ENCODE measurements around the gene LETMD1. TPM values are rescaled to one million over a fixed set of nuclear protein-coding genes. Genes with fewer than 3 reads are reported as not detected.

The LETMD1 gene
- total and polyA plus RNA-seq, 2 of the 13 experiments (the other 11 are each of a cell fraction or from before 2014, with no cell fraction given), result 43.3 to 87.7 TPM

DNA sequence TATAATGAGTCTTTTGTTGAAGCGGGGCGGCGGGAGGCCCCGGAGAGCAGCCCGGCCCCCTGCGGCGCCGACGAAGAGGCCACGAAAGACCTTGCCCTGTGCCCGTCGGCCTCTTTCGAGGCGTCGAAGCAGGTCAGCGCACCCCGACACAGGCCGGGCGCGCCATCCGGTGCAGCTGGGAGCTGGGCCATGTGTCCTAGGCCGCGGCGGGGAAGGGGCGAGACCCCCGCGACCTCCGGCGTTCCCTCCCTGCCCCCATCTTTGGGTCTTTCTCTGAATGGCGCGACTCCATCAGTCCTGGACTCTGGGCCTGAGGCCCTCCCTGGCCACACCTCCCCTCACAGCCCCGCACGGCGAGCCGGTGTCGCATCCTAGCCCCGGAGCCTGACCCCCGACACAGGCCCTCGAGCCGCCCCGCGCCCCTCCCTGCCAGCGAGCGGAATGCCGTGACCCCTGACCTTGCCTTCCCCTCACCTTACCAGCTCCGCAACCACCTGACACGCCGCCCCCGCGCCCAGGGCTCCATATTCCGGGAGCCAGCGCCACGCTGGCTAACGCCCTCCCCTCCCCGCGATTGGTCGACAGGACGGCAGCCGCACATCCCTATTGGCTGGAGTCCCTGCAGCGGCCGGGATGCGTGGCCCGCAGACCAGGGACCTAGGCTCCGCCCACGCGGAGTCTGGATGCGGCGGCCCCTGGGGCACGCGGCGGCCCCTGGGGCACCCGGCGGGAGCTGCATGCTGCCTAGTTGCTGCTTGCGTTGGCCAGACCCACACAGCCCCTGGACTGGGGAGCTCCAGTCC lies 22.1 kb upstream of the LETMD1 start, which contains the start of gene SLC11A2 (continued):
- TF ChIP-seq AKAP8 (CRISPR knock-in tag; IDR thresholded peaks at IDR 0.05) (no peak), TP53 (CRISPR knock-in tag; conservative IDR thresholded peaks at IDR 0.05) (0 out of 2 replicates have a peak, but pooled peaks have one; percentile 22), ZBTB7B (CRISPR knock-in tag; IDR thresholded peaks at IDR 0.05) (peak; percentile 92), TCF7L2 (IDR thresholded peaks at IDR 0.05; ENCODE audit: low read depth, low read length) (no peak), ZNF253 (CRISPR knock-in tag; IDR thresholded peaks at IDR 0.05; ENCODE audit: borderline replicate concordance) (peak; percentile 81; the same call in 1 of the 2 replicates), BRD4 (CRISPR knock-in tag; IDR thresholded peaks at IDR 0.05) (peak; percentile 98), ATM (IDR thresholded peaks at IDR 0.05; ENCODE audit: borderline replicate concordance) (no peak), PRPF4 (IDR thresholded peaks at IDR 0.05; ENCODE audit: low read depth, low read length, poor library complexity, severe bottlenecking) (no peak), BRCA1 (CRISPR knock-in tag; IDR thresholded peaks at IDR 0.05) (no peak), NONO (IDR thresholded peaks at IDR 0.05) (no peak), NONO (CRISPR knock-in tag; conservative IDR thresholded peaks at IDR 0.05) (peak; percentile 96), HDAC6 (IDR thresholded peaks at IDR 0.05; ENCODE audit: low read depth, low read length) (no peak), ZNF572 (CRISPR knock-in tag; IDR thresholded peaks at IDR 0.05) (peak; percentile 87), NFKBIZ (CRISPR knock-in tag; IDR thresholded peaks at IDR 0.05) (peak; percentile 32; the same call in 1 of the 2 replicates), ZNF709 (CRISPR knock-in tag; IDR thresholded peaks at IDR 0.05) (peak; percentile 74; the same call in 1 of the 2 replicates), SIN3B (IDR thresholded peaks at IDR 0.05; ENCODE audit: low read length) (no peak)
- TF ChIP-seq, protein P1, sequence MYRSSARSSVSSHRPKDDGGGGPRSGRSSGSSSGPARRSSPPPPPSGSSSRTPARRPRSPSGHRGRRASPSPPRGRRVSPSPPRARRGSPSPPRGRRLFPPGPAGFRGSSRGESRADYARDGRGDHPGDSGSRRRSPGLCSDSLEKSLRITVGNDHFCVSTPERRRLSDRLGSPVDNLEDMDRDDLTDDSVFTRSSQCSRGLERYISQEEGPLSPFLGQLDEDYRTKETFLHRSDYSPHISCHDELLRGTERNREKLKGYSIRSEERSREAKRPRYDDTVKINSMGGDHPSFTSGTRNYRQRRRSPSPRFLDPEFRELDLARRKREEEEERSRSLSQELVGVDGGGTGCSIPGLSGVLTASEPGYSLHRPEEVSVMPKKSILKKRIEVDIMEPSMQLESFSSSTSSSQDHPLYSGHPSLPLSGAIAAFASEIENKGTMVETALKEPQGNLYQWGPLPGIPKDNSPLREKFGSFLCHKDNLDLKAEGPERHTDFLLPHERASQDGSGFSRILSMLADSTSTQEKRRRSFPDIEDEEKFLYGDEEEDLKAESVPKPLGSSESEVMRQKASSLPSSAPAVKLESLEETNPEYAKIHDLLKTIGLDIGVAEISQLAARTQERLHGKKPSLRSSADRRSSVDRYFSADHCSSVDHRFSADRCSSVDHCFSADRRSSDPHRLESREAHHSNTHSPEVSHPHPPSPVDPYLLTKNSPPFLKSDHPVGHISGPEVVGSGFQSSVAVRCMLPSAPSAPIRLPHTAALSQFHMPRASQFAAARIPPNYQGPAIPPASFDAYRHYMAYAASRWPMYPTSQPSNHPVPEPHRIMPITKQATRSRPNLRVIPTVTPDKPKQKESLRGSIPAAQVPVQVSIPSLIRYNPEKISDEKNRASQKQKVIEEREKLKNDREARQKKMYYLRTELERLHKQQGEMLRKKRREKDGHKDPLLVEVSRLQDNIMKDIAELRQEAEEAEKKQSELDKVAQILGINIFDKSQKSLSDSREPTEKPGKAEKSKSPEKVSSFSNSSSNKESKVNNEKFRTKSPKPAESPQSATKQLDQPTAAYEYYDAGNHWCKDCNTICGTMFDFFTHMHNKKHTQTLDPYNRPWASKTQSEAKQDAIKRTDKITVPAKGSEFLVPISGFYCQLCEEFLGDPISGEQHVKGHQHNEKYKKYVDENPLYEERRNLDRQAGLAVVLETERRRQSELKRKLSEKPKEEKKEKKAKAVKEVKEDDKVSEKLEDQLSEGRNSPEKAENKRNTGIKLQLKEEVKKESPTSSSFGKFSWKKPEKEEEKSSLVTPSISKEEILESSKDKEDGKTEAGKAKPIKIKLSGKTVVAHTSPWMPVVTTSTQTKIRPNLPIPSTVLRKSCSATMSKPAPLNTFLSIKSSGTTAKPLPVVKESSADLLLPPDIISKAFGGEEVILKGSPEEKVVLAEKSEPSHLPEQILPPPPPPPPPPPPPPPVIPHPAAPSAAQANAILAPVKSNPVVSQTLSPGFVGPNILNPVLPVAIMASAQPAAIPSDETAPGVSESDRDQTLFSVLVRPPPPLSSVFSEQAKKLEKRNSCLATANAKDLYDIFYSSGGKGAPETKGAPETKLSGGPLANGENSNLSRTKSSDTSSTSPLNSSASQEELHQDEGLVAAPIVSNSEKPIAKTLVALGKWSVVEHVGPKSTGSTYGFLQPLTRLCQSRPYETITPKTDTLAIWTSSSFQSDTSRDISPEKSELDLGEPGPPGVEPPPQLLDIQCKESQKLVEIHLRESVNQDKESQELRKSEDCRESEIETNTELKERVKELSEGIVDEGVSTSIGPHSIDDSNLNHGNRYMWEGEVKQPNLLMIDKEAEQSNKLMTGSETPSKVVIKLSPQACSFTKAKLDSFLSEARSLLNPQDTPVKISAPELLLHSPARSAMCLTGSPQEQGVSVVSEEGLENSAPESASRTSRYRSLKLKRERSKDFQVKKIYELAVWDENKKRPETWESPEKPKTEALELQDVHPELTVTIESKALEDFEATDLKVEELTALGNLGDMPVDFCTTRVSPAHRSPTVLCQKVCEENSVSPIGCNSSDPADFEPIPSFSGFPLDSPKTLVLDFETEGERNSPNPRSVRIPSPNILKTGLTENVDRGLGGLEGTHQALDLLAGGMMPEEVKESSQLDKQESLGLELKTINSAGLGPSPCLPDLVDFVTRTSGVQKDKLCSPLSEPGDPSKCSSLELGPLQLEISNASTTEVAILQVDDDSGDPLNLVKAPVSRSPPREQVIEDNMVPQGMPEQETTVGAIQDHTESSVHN (CRISPR knock-in tag; IDR thresholded peaks at IDR 0.05), result 0 out of 2 replicates have a peak, but pooled peaks have one; percentile 74
- TF ChIP-seq, protein P2, sequence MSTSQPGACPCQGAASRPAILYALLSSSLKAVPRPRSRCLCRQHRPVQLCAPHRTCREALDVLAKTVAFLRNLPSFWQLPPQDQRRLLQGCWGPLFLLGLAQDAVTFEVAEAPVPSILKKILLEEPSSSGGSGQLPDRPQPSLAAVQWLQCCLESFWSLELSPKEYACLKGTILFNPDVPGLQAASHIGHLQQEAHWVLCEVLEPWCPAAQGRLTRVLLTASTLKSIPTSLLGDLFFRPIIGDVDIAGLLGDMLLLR (CRISPR knock-in tag; IDR thresholded peaks at IDR 0.05), result peak; percentile 75
